ENCODE data around the gene CRHR1.

GRCh38 chr17:45841883-45842525, 57.9 kb downstream of the CRHR1 start:
- TF ChIP-seq, protein P1, sequence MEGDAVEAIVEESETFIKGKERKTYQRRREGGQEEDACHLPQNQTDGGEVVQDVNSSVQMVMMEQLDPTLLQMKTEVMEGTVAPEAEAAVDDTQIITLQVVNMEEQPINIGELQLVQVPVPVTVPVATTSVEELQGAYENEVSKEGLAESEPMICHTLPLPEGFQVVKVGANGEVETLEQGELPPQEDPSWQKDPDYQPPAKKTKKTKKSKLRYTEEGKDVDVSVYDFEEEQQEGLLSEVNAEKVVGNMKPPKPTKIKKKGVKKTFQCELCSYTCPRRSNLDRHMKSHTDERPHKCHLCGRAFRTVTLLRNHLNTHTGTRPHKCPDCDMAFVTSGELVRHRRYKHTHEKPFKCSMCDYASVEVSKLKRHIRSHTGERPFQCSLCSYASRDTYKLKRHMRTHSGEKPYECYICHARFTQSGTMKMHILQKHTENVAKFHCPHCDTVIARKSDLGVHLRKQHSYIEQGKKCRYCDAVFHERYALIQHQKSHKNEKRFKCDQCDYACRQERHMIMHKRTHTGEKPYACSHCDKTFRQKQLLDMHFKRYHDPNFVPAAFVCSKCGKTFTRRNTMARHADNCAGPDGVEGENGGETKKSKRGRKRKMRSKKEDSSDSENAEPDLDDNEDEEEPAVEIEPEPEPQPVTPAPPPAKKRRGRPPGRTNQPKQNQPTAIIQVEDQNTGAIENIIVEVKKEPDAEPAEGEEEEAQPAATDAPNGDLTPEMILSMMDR (IDR thresholded peaks at IDR 0.05 in 8 of 11, conservative IDR thresholded peaks at IDR 0.05 in 3 of 11): no peak
- no peak for TF ChIP-seq POLR2AphosphoS5 (IDR thresholded peaks at IDR 0.05)

Measured in spleen (tissue), 7 donors.